IMR-90 (cell line): ENCODE data around the gene PRR18. TPM values are rescaled to one million over a fixed set of nuclear protein-coding genes. Genes with fewer than 3 reads are reported as not detected.

Experiments
- ATAC-seq: fragments of 200-7000 bp; cut with Tn5 transposase; 2 replicates; pipeline ENCODE4 v1.9.1; 2020; ENCODE audit warnings: low read depth, mild to moderate bottlenecking, moderate library complexity
- BruUV-seq: library from RNA; stranded (reverse); fragments of 400-500 nt; replicated peaks from 2 replicates; lab custom pipeline; 2021; lab: Mats Ljungman, UMichigan
- CTCF ChIA-PET: fragments of 300-600 bp; formaldehyde crosslinking; extraction: SDS; loops from one replicate; lab custom pipeline; 2021; ENCODE audit warnings: antibody characterized with exemption; lab: Yijun Ruan, JAX
- POLR2A ChIA-PET: fragments of 300-600 bp; sonication (Branson Sonifier 250); formaldehyde crosslinking; loops from one replicate; lab custom pipeline; 2022; ENCODE audit warnings: antibody characterized with exemption; ENCODE audit not compliant: unreplicated experiment; lab: Charles Lee
- DNase-seq: peaks from one replicate; pipeline ENCODE4 v3.0.0; 2013
- H2AFZ ChIP-seq: replicated peaks from 2 replicates; pipeline ENCODE3; 2013; ENCODE audit warnings: low read length, mild to moderate bottlenecking; ENCODE audit not compliant: poor library complexity
- H2AK5ac ChIP-seq: 2 replicates; pipeline ENCODE4 v1.6.1; 2013; ENCODE audit warnings: low read depth, low read length, inconsistent platforms
- H2AK9ac ChIP-seq: replicated peaks from 2 replicates; pipeline ENCODE3; 2013; ENCODE audit warnings: mild to moderate bottlenecking, low read depth, low read length, moderate library complexity; ENCODE audit not compliant: poor library complexity
- H2BK120ac ChIP-seq: 2 replicates; pipeline ENCODE4 v1.6.1; 2013; ENCODE audit warnings: low read depth, low read length, inconsistent platforms
- H2BK15ac ChIP-seq: 3 replicates; pipeline ENCODE4 v1.6.1; 2013; ENCODE audit warnings: low read depth, low read length, inconsistent platforms
- H2BK20ac ChIP-seq: 2 replicates; pipeline ENCODE4 v1.6.1; 2013; ENCODE audit warnings: low read depth, mild to moderate bottlenecking, inconsistent platforms, low read length, moderate library complexity
- H2BK5ac ChIP-seq: 2 replicates; pipeline ENCODE4 v1.6.1; 2013; ENCODE audit warnings: mild to moderate bottlenecking, low read depth, low read length, inconsistent platforms; ENCODE audit not compliant: poor library complexity, severe bottlenecking
- H3K14ac ChIP-seq: replicated peaks from 2 replicates; pipeline ENCODE4 v1.6.1; 2013; ENCODE audit warnings: low read depth, low read length, inconsistent platforms
- H3K18ac ChIP-seq: 2 replicates; pipeline ENCODE4 v1.6.1; 2013; ENCODE audit warnings: low read depth, low read length, control low read depth
- H3K23ac ChIP-seq: 2 replicates; pipeline ENCODE4 v1.6.1; 2013; ENCODE audit warnings: low read depth, low read length, inconsistent platforms
- H3K27ac ChIP-seq: 2 replicates; pipeline ENCODE4 v1.5.1; 2013; ENCODE audit warnings: mild to moderate bottlenecking, control low read depth, low read length; ENCODE audit not compliant: insufficient read depth
- H3K27me3 ChIP-seq: 2 replicates; pipeline ENCODE4 v1.6.1; 2013; ENCODE audit warnings: low read length; ENCODE audit not compliant: control insufficient read depth, insufficient read depth
- H3K36me3 ChIP-seq: 2 replicates; pipeline ENCODE4 v1.6.1; 2013; ENCODE audit warnings: low read length, mixed read lengths; ENCODE audit not compliant: control insufficient read depth, insufficient read depth
- H3K4ac ChIP-seq: 2 replicates; pipeline ENCODE4 v1.6.1; 2013; ENCODE audit warnings: low read depth, low read length, inconsistent platforms
- H3K4me1 ChIP-seq: 2 replicates; pipeline ENCODE4 v1.6.1; 2013; ENCODE audit warnings: low read length, mixed read lengths; ENCODE audit not compliant: control insufficient read depth, insufficient read depth
- H3K4me2 ChIP-seq: 2 replicates; pipeline ENCODE4 v1.6.1; 2013; ENCODE audit warnings: low read depth, mild to moderate bottlenecking, control low read depth, low read length, moderate library complexity
- H3K4me3 ChIP-seq: 2 replicates; pipeline ENCODE4 v1.5.1; 2013; ENCODE audit warnings: low read depth, mild to moderate bottlenecking, control low read depth, low read length, moderate library complexity; ENCODE audit not compliant: insufficient read depth
- H3K56ac ChIP-seq: 2 replicates; pipeline ENCODE4 v1.6.1; 2013; ENCODE audit warnings: low read length, inconsistent platforms; ENCODE audit not compliant: insufficient read depth; ENCODE audit errors: extremely low read depth
- H3K79me1 ChIP-seq, 2 experiments: 2 replicates each; pipeline ENCODE4 v1.6.1; 2013; ENCODE audit warnings: low read length in 2 of 2, inconsistent platforms in 1 of 2, low read depth in 1 of 2
- H3K9ac ChIP-seq: 2 replicates; pipeline ENCODE4 v1.6.1; 2013; ENCODE audit warnings: low read depth, low read length, control low read depth
- H3K9me1 ChIP-seq: 2 replicates; pipeline ENCODE4 v1.6.1; 2013; ENCODE audit warnings: low read length, inconsistent platforms; ENCODE audit not compliant: insufficient read depth
- H3K9me3 ChIP-seq: 2 replicates; pipeline ENCODE4 v1.6.1; 2013; ENCODE audit warnings: low read length; ENCODE audit not compliant: control insufficient read depth, insufficient read depth
- H4K20me1 ChIP-seq: 2 replicates; pipeline ENCODE4 v1.6.1; 2013; ENCODE audit warnings: low read length, inconsistent platforms; ENCODE audit not compliant: insufficient read depth
- H4K5ac ChIP-seq: 2 replicates; pipeline ENCODE4 v1.6.1; 2013; ENCODE audit warnings: mild to moderate bottlenecking, low read depth, low read length, control low read depth
- H4K8ac ChIP-seq, 2 experiments: 2 replicates each; pipeline ENCODE4 v1.6.1; 2013; ENCODE audit warnings: low read depth in 2 of 2, low read length in 2 of 2, control low read depth in 1 of 2, inconsistent platforms in 1 of 2
- H4K91ac ChIP-seq: 2 replicates; pipeline ENCODE4 v1.6.1; 2013; ENCODE audit warnings: low read depth, low read length, inconsistent platforms; ENCODE audit not compliant: insufficient read depth
- BHLHE40 ChIP-seq: fragments of 150-350 bp; IDR thresholded peaks from 2 replicates; pipeline ENCODE4 v1.6.1; 2016; ENCODE audit warnings: mild to moderate bottlenecking, low read depth, low read length
- CHD1 ChIP-seq: IDR thresholded peaks from 2 replicates; pipeline ENCODE4 v1.6.1; 2012; ENCODE audit warnings: low read depth, low read length, improper control_type of control experiment
- MAFK ChIP-seq: IDR thresholded peaks from 2 replicates; pipeline ENCODE4 v1.6.1; 2012; ENCODE audit warnings: low read depth, low read length, improper control_type of control experiment
- RAD21 ChIP-seq: IDR thresholded peaks from 2 replicates; pipeline ENCODE4 v1.6.1; 2012; ENCODE audit warnings: low read length, improper control_type of control experiment
- SMC3 ChIP-seq: fragments of 150-350 bp; IDR thresholded peaks from 2 replicates; pipeline ENCODE4 v1.6.1; 2016; ENCODE audit warnings: low read depth, mild to moderate bottlenecking, antibody characterized with exemption, low read length, moderate library complexity
- USF2 ChIP-seq: fragments of 150-350 bp; IDR thresholded peaks from 2 replicates; pipeline ENCODE4 v1.6.1; 2017; ENCODE audit warnings: mild to moderate bottlenecking, antibody characterized with exemption, low read length, low read depth
- WGBS, 2 experiments: methylation state at CpG; one replicate each; pipeline versions ENCODE4 v1.1.5 to v1.1.7; 2013; ENCODE audit warnings: missing lambda C conversion rate in 2 of 2; ENCODE audit not compliant: insufficient read length in 1 of 2; ENCODE audit errors: extremely low coverage in 2 of 2; 5-methylcytosine and 5-hydroxymethylcytosine counted together
- dilution Hi-C: fragments of 300-500 bp; cut with HindIII; formaldehyde crosslinking; loops from one replicate; pipeline ENCODE4 v1.14.3; 2018; ENCODE audit warnings: low sequenced_read_pairs; ENCODE audit not compliant: unreplicated experiment
- in situ Hi-C: fragments of 300-500 bp; cut with MboI; formaldehyde crosslinking; loops from 3 replicates; pipeline ENCODE4 v1.14.3; 2019; ENCODE audit warnings: low sequenced_read_pairs, inconsistent platforms, mixed read lengths
- intact Hi-C: fragments of 100-400 bp; cut with micrococcal nuclease; formaldehyde crosslinking; loops from 2 replicates; pipeline ENCODE4 v1.10.0; 2022
- polyA plus RNA-seq, 3 experiments: library from polyadenylated mRNA; depleted of rRNA; stranded (reverse); fragments of >200 nt; gene quantifications; 2 replicates each; pipeline ENCODE4 v1.2.3, GENCODE V29; 2012; ENCODE audit warnings: low replicate concordance in 1 of 3
- total RNA-seq: library from RNA; depleted of rRNA; stranded (reverse); fragments of >200 nt; gene quantifications from 2 replicates; pipeline ENCODE4 v1.2.3, GENCODE V29; 2012

The PRR18 gene
- total and polyA plus RNA-seq, 2 of the 4 experiments (the other 2 are of a cell fraction) = not detected

DNA sequence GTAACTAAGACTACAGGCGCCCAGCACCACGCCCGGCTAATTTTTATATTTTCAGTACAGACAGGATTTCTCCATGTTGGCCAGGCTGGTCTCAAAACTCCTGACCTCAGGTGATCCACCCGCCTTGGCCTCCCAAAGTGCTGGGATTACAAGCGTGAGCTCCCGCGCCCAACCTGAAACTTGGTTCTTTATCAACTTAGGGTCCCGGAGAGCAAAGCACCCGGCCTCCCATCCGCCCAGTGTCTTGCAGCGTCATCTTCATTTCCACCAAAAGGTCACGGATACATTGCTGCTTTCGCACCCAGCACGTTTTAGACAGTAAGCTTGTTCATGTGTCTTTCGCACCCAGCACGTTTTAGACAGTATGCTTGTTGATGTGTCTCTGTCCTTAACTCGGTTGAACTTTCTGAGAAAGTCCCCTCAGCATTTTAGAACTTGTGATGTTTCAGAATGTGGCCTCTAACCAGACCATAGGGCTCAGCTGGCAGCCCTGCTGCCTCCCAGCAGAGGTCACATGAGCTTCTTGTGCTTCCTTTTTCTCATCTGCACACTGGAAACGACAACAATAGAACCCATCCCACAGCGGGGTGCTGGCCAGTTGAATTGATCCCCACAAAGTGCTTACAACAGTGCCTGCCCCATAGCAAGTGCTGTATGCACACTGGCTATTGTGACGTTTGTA is 48.8 kb downstream of the PRR18 start:
- H2AK9ac ChIP-seq = no peak overlapping the region
- H2BK15ac ChIP-seq = no peak overlapping the region
- H3K27me3 ChIP-seq = peaks cover 22% of the 10 kb centered on the region
- no peak overlapping the region for H2AK5ac ChIP-seq
- POLR2A ChIA-PET = no interaction called here
- dilution Hi-C loops (no loop called here), in situ Hi-C loops (no loop called here), intact Hi-C loops (no loop called here)
- no peak overlapping the region for H3K4me2 ChIP-seq
- H3K56ac ChIP-seq = no peak overlapping the region
- no peak for TF ChIP-seq RAD21
- TF ChIP-seq SMC3 = no peak
- no peak for TF ChIP-seq USF2
- TF ChIP-seq BHLHE40 = no peak
- TF ChIP-seq CHD1 = no peak
- TF ChIP-seq MAFK = no peak
- H3K27ac ChIP-seq = no peak overlapping the region
- no peaks in the 10 kb centered on the region for H3K79me1 ChIP-seq
- H4K5ac ChIP-seq = no peak overlapping the region
- no peak overlapping the region for H4K91ac ChIP-seq
- H3K9me3 ChIP-seq = no peaks in the 10 kb centered on the region
- no peaks in the 10 kb centered on the region for H3K36me3 ChIP-seq
- DNase-seq (no peak), ATAC-seq (no peak)
- no peak overlapping the region for H2AFZ ChIP-seq
- H2BK120ac ChIP-seq = no peak overlapping the region
- no peak overlapping the region for H3K23ac ChIP-seq
- 72% methylated on average over 12 of the region's 20 CpGs; no CpG with 5 or more reads in 1 of the 2 experiments for WGBS, 2 experiments
- no peak overlapping the region for H3K18ac ChIP-seq
- no peak overlapping the region for H2BK5ac ChIP-seq
- no peak overlapping the region for H3K9ac ChIP-seq
- no TSS peak for BruUV-seq
- no peaks in the 10 kb centered on the region for H3K4me1 ChIP-seq
- H3K4ac ChIP-seq = no peak overlapping the region
- no peak overlapping the region for H3K14ac ChIP-seq
- CTCF ChIA-PET = interaction anchor here (2.3 kb wide), 1 partner anchor 17 kb away, joined by 6 read pairs; no protein-coding TSS in a partner anchor
- no peak overlapping the region for H4K8ac ChIP-seq
- H2BK20ac ChIP-seq = no peak overlapping the region
- no peaks in the 10 kb centered on the region for H3K9me1 ChIP-seq
- H3K4me3 ChIP-seq = no peak overlapping the region
- no peaks in the 10 kb centered on the region for H4K20me1 ChIP-seq
